Duodenal mucosa (tissue), 2 donors: ENCODE measurements around the gene PLEKHF1.

Source experiments
- H3K27ac ChIP-seq: one replicate; pipeline ENCODE4 v1.7.0; 2013; ENCODE audit warnings: low read depth, low read length
- H3K27me3 ChIP-seq, 2 donors: one replicate each; pipeline ENCODE4 v1.7.0; 2013; ENCODE audit warnings: low read length in 2 of 2, control low read depth in 1 of 2; ENCODE audit not compliant: insufficient read depth in 2 of 2, control insufficient read depth in 1 of 2
- H3K36me3 ChIP-seq, 2 donors: one replicate each; pipeline ENCODE4 v1.7.0; 2013; ENCODE audit warnings: low read length in 2 of 2, control low read depth in 1 of 2; ENCODE audit not compliant: insufficient read depth in 2 of 2, control insufficient read depth in 1 of 2
- H3K4me1 ChIP-seq, 2 donors: one replicate each; pipeline ENCODE4 v1.7.0; 2013; ENCODE audit warnings: low read length in 2 of 2, control low read depth in 1 of 2; ENCODE audit not compliant: insufficient read depth in 2 of 2, control insufficient read depth in 1 of 2
- H3K4me3 ChIP-seq, 2 donors: one replicate each; pipeline ENCODE4 v1.7.0; 2013; ENCODE audit warnings: low read length in 2 of 2, low read depth in 1 of 2
- H3K9ac ChIP-seq, 2 donors: one replicate each; pipeline ENCODE4 v1.7.0; 2013; ENCODE audit warnings: low read length in 2 of 2, low read depth in 1 of 2
- H3K9me3 ChIP-seq, 2 donors: one replicate each; pipeline ENCODE4 v1.7.0; 2013; ENCODE audit warnings: low read length in 2 of 2, control low read depth in 1 of 2; ENCODE audit not compliant: control insufficient read depth in 1 of 2

PLEKHF1 gene

GRCh38 chr19:29650772-29651387 lies 14.4 kb upstream of the PLEKHF1 start:
- Histone ChIP-seq H3K36me3 (no peaks in the 10 kb centered on the region), H3K4me3 (no peak overlapping the region), H3K9ac (no peak overlapping the region), H3K27ac (no peak overlapping the region), H3K27me3 (no peaks in the 10 kb centered on the region), H3K4me1 (peaks cover 3 to 5% of the 10 kb centered on the region in 2 donors), H3K9me3 (no peaks in the 10 kb centered on the region)

GRCh38 chr19:29651622-29652394 lies 13.5 kb upstream of the PLEKHF1 start:
- no peaks in the 10 kb centered on the region for H3K9me3 ChIP-seq
- H3K4me3 ChIP-seq = no peak overlapping the region
- no peaks in the 10 kb centered on the region for H3K27me3 ChIP-seq
- H3K27ac ChIP-seq = no peak overlapping the region
- H3K36me3 ChIP-seq = no peaks in the 10 kb centered on the region
- no peak overlapping the region for H3K9ac ChIP-seq
- no peaks in the 10 kb centered on the region for H3K4me1 ChIP-seq

- H3K9me3 ChIP-seq = no peaks in the 10 kb centered on the region
- H3K4me3 ChIP-seq = no peak overlapping the region
- no peak overlapping the region for H3K9ac ChIP-seq
- H3K27ac ChIP-seq = no peak overlapping the region
- no peaks in the 10 kb centered on the region for H3K4me1 ChIP-seq
- no peaks in the 10 kb centered on the region for H3K27me3 ChIP-seq
- H3K36me3 ChIP-seq = no peaks in the 10 kb centered on the region
These were observed 11.9 kb upstream of the PLEKHF1 start for GRCh38 chr19:29653398-29653797.

GRCh38 chr19:29655648-29656335 lies 9.5 kb upstream of the PLEKHF1 start:
- Histone ChIP-seq H3K27me3 (no peaks in the 10 kb centered on the region), H3K4me3 (no peak overlapping the region), H3K9me3 (no peaks in the 10 kb centered on the region), H3K36me3 (no peaks in the 10 kb centered on the region), H3K4me1 (no peaks in the 10 kb centered on the region), H3K9ac (no peak overlapping the region), H3K27ac (no peak overlapping the region)

- peaks cover 9 to 12% of the 10 kb centered on the region in 2 donors for H3K4me1 ChIP-seq
- H3K27ac ChIP-seq = no peak overlapping the region
- H3K36me3 ChIP-seq = no peaks in the 10 kb centered on the region
- no peak overlapping the region for H3K9ac ChIP-seq
- H3K9me3 ChIP-seq = no peaks in the 10 kb centered on the region
- H3K4me3 ChIP-seq = no peak overlapping the region
- no peaks in the 10 kb centered on the region for H3K27me3 ChIP-seq
These were observed 6.9 kb upstream of the PLEKHF1 start for GRCh38 chr19:29658221-29658991.

GRCh38 chr19:29660835-29661234 lies 4.4 kb upstream of the PLEKHF1 start:
- H3K27ac ChIP-seq = no peak overlapping the region
- H3K4me3 ChIP-seq = no peak overlapping the region

GRCh38 chr19:29662278-29662603 lies 3.0 kb upstream of the PLEKHF1 start:
- Histone ChIP-seq H3K9ac (peak overlapping the region; percentile 4 to 16), H3K4me1 (peaks cover 20 to 27% of the 10 kb centered on the region in 2 donors), H3K27ac (peak overlapping the region; percentile 41), H3K9me3 (no peaks in the 10 kb centered on the region), H3K36me3 (no peaks in the 10 kb centered on the region), H3K4me3 (no peak overlapping the region), H3K27me3 (no peaks in the 10 kb centered on the region)

More at GRCh38 chr19:29660835-29661234, 4.4 kb upstream of the PLEKHF1 start:
- Histone ChIP-seq H3K27me3 (no peaks in the 10 kb centered on the region), H3K4me1 (peaks cover 12 to 13% of the 10 kb centered on the region in 2 donors), H3K9ac (no peak overlapping the region), H3K9me3 (no peaks in the 10 kb centered on the region), H3K36me3 (no peaks in the 10 kb centered on the region)

- Histone ChIP-seq H3K4me3 (no peak overlapping the region), H3K4me1 (peaks cover 20 to 28% of the 10 kb centered on the region in 2 donors), H3K36me3 (no peaks in the 10 kb centered on the region), H3K9ac (peak overlapping the region; percentile 4 to 16), H3K27me3 (no peaks in the 10 kb centered on the region), H3K9me3 (no peaks in the 10 kb centered on the region), H3K27ac (peak overlapping the region; percentile 45)
These were observed 2.5 kb upstream of the PLEKHF1 start for GRCh38 chr19:29662604-29663404.

- no peak overlapping the region for H3K9ac ChIP-seq
These were observed 1.2 kb upstream of the PLEKHF1 start for GRCh38 chr19:29663861-29664752.

More at GRCh38 chr19:29663861-29664752, 1.2 kb upstream of the PLEKHF1 start:
- Histone ChIP-seq H3K4me3 (peak overlapping the region in 1 of 2 donors; percentile 56), H3K36me3 (no peaks in the 10 kb centered on the region), H3K9me3 (no peaks in the 10 kb centered on the region), H3K4me1 (peaks cover 20 to 28% of the 10 kb centered on the region in 2 donors), H3K27ac (no peak overlapping the region), H3K27me3 (no peaks in the 10 kb centered on the region)
